ENCODE data around the gene KIF21A. TPM values are rescaled to one million over a fixed set of nuclear protein-coding genes. Genes with fewer than 3 reads are reported as not detected.

Gene KIF21A
- total RNA-seq, 2 experiments from 2014 or later: 13.0 to 13.1 TPM

DNA sequence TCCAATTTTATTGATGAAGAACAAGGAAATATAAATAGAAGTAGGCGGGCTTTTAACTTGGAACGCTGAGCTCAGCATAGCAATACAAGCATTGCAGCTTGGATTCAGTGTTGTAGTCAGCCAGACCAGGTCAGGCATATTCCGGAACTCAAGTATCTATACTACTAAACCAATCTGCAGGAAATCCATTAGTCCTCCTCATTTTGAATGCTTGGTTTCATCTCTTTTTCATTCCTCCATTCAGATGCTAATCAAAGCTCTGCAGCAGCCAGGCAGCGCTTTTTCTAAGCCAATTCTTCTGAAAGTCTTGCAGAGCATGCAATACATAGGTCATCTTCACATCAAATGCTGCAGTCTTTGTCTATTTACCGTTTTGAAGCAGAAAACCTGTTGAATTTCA, 49.0 kb downstream of the KIF21A start:
- DNase-seq: no peak
- no peak overlapping the region for H3K27ac Mint-ChIP-seq
- POLR2A ChIA-PET: no interaction called here
- CTCF ChIA-PET: interaction anchor here (1.3 kb wide), 1 partner anchor 244 kb away, joined by 4 read pairs; no protein-coding TSS in a partner anchor
- H3K4me3 Mint-ChIP-seq: no peak overlapping the region
- no peaks in the 10 kb centered on the region for H3K27me3 Mint-ChIP-seq
- no peaks in the 10 kb centered on the region for H3K9me3 Mint-ChIP-seq
- H3K36me3 Mint-ChIP-seq (ENCODE audit: low read depth): no peaks in the 10 kb centered on the region
- no peaks in the 10 kb centered on the region for H3K4me1 Mint-ChIP-seq

DNA sequence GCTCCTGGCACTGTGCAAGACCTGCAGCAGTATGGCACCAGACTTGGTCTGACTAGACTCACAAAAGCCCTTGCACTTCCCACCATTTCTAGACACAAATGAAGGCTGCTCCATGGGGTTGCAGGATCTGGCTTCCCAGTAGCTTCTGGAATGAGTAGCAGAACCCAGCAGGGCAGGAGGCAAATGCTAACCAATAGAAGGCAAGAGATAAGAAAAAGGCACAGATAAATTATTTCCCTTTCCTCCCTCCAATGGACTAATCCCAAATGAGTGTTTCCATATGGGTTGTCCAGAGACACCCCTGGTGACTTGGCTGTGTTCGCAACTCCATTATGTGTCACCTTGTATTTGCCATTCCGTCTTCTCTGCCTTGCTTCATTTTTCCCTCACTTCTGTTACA, 49.7 kb downstream of the KIF21A start:
- Mint-ChIP-seq H3K9me3 (no peaks in the 10 kb centered on the region), H3K36me3 (ENCODE audit: low read depth) (no peaks in the 10 kb centered on the region), H3K27ac (no peak overlapping the region), H3K4me1 (no peaks in the 10 kb centered on the region), H3K4me3 (no peak overlapping the region), H3K27me3 (no peaks in the 10 kb centered on the region)
- CTCF ChIA-PET: no interaction called here
- POLR2A ChIA-PET: no interaction called here
- DNase-seq: no peak

DNA sequence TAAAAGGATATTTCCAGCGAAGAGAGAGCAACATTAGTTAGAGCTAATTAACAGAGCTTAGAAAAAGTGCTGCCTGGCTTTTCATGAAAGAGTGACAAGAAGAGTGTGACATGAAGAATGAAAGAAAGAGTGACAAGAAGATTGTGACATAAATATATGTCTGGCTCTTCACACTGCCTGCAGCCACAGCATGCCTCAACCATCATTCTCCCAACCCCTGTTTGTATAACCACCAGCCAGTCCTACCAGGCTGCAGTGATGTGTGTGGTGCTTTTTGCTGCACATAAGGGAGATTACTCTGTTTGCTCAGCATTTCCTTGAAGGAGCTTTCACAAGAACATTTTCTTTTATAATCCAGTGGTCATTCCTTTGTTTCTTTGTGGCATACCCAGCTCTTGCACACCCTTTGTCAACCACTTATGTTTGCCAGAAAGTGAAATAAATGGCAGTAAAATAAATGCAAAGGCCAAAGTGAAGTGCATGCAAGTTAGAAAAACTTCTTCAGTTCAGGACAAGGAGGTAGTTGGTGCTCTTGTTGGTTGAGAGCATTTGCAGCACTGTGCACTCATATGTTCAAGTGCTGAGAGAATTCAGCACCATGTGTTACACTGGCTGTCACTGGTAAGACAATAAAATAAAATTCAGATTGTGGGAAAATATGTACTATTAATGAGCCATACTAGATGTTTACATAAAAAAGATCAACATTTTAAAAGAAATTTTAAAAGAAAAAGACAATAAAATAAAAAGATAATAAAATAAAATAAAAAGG, 50.6 kb downstream of the KIF21A start:
- POLR2A ChIA-PET: no interaction called here
- H3K36me3 Mint-ChIP-seq (ENCODE audit: low read depth): no peaks in the 10 kb centered on the region
- no peaks in the 10 kb centered on the region for H3K9me3 Mint-ChIP-seq
- no peaks in the 10 kb centered on the region for H3K4me1 Mint-ChIP-seq
- no peak overlapping the region for H3K4me3 Mint-ChIP-seq
- H3K27ac Mint-ChIP-seq: no peak overlapping the region
- CTCF ChIA-PET: interaction anchor here (1.6 kb wide), 1 partner anchor 11 kb away, joined by 5 read pairs; no protein-coding TSS in a partner anchor
- no peak for DNase-seq
- H3K27me3 Mint-ChIP-seq: no peaks in the 10 kb centered on the region

DNA sequence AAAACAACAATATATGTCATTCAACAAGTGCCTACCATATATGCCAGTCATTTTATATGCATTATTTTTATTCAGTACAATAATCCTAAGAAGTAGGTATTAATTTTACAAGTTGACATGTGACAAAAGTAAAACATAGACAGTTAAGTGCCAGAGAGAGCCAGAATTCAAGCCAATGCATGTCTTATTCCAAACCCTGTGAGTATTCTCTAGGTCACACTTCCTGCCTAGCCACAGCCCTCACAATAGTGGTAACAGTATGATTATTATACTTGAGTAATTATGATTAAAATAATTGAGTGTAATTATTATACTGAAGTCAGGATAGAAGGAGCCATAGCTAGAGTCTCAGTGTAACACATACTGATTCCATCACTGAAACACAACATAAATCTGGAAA, 52.2 kb downstream of the KIF21A start:
- ChIA-PET CTCF (interaction anchor here (1.6 kb wide), 1 partner anchor 9 kb away, joined by 5 read pairs; no protein-coding TSS in a partner anchor), POLR2A (no interaction called here)
- no peak for DNase-seq
- no peaks in the 10 kb centered on the region for H3K9me3 Mint-ChIP-seq
- no peaks in the 10 kb centered on the region for H3K36me3 Mint-ChIP-seq (ENCODE audit: low read depth)
- no peak overlapping the region for H3K4me3 Mint-ChIP-seq
- H3K27ac Mint-ChIP-seq: no peak overlapping the region
- no peaks in the 10 kb centered on the region for H3K27me3 Mint-ChIP-seq
- no peaks in the 10 kb centered on the region for H3K4me1 Mint-ChIP-seq

DNA sequence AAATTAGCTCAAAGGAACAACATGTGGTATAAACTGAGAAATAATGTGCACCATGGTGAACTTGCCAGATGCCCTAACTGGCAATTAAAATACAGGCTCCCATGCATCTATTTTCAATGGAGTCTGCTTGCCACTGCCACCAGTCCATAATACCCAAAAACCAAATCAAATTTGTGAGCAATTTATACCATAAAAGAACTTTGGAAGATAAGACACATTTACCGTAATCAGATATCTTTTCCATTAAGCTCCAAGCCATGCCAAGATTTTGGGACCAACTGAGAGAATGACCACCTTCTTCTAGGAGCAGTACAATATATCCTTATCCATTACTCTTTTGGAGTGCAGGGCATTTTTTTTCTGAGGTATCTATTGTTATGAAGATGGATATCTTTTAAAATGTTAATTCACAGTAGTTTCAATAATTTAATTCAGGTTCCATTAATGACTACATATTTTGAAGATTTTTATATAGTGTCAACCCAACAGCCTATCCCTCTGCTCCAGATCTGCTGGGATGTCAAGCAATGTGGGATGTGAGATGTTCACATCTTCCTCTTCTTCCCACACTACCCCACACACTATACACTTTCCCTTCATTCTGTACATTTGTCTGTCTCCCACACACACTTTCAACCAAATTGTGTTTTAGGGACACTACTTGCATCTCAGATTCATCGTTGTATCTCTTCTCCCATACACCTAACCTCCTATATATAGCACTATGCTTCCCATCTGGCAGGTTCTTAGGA, 53.3 kb downstream of the KIF21A start:
- ChIA-PET POLR2A (no interaction called here), CTCF (no interaction called here)
- Mint-ChIP-seq H3K36me3 (ENCODE audit: low read depth) (no peaks in the 10 kb centered on the region), H3K9me3 (no peaks in the 10 kb centered on the region), H3K4me3 (no peak overlapping the region), H3K27ac (no peak overlapping the region), H3K4me1 (no peaks in the 10 kb centered on the region), H3K27me3 (no peaks in the 10 kb centered on the region)
- no peak for DNase-seq

DNA sequence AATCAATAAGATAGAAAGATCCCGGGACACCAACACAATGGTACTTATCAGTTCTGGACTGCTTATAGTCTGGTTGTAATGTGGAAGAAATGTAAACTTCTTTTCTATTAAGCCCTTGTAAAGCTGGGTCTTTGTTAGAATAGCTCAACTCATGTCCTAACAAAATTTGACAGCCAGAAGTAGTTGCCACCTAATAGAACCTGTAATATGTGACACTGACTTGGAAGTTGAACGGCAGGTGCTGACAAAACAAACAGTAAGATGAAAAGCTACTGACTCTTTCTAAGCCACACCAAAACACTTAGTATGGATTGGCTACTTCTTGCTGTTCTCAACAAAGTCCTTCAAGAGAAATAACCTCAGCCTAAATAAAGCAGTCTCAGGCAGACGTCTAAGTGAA, 56.6 kb downstream of the KIF21A start:
- Mint-ChIP-seq H3K4me1 (no peaks in the 10 kb centered on the region), H3K4me3 (no peak overlapping the region), H3K36me3 (ENCODE audit: low read depth) (no peaks in the 10 kb centered on the region), H3K27ac (no peak overlapping the region), H3K27me3 (no peaks in the 10 kb centered on the region), H3K9me3 (no peaks in the 10 kb centered on the region)
- ChIA-PET POLR2A (no interaction called here), CTCF (no interaction called here)
- DNase-seq: no peak

DNA sequence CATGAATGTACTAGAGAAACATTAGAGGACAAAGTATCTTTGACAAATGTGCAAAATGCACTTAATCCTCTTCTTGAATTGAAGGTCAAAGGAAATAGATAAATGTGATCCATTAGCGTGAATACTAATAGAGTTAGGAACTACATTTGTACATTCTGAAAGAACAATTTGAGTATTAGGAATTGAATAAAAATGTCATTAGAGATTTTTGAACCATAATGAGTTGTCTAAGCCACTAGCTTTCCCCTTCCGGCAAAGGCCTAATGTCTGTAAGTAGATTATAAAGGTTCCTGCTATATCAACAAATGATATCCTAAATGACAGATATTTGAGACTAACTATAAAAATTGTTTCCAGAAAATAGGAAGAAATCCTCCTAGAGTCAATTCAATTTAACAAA, 59.8 kb downstream of the KIF21A start:
- H3K27me3 Mint-ChIP-seq: no peaks in the 10 kb centered on the region
- CTCF ChIA-PET: interaction anchor here (1.2 kb wide), 1 partner anchor 18 kb away, joined by 3 read pairs; no protein-coding TSS in a partner anchor
- no peaks in the 10 kb centered on the region for H3K36me3 Mint-ChIP-seq (ENCODE audit: low read depth)
- DNase-seq: no peak
- H3K4me3 Mint-ChIP-seq: no peak overlapping the region
- no peak overlapping the region for H3K27ac Mint-ChIP-seq
- H3K9me3 Mint-ChIP-seq: no peaks in the 10 kb centered on the region
- POLR2A ChIA-PET: no interaction called here
- H3K4me1 Mint-ChIP-seq: no peaks in the 10 kb centered on the region

DNA sequence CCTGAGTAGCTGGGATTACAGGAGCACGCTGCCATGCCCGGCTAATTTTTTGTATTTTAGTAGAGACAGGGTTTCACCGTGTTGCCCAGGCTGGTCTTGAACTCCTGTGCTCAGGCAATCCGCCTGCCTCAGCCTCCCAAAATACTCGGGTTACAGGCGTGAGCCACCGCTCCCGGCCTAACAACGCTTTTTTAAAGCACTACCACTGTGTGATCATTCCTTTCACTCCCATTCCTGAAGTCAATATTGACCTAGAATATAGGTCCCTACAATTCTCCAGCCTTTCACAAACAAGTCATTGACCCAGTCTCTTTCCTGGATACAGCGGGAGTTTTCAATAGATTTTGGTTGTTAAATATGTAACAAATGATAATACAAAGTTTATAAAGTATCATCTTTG, 62.8 kb downstream of the KIF21A start:
- H3K27ac Mint-ChIP-seq: no peak overlapping the region
- H3K4me1 Mint-ChIP-seq: no peaks in the 10 kb centered on the region
- H3K9me3 Mint-ChIP-seq: no peaks in the 10 kb centered on the region
- H3K4me3 Mint-ChIP-seq: no peak overlapping the region
- DNase-seq: no peak
- ChIA-PET POLR2A (no interaction called here), CTCF (no interaction called here)
- H3K36me3 Mint-ChIP-seq (ENCODE audit: low read depth): no peaks in the 10 kb centered on the region
- no peaks in the 10 kb centered on the region for H3K27me3 Mint-ChIP-seq

DNA sequence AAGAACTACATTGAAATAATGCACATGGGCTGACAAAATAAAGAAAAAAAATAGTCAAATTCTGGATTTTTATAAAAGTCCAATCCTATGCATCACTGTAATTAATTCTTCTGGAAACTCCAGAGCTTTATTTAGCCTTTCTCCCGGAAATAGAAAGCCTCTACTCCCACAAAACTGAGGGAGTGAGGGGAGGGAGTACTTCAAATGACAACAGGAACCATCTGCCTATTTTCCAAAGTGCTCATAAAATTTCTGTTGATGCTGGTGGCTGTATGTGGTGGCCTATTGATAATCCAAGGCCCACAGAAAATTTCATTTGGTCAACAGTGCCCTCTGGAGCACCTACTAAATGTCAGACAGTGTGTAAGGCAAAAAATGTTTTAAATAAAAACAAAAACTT, 64.6 kb downstream of the KIF21A start:
- Mint-ChIP-seq H3K27me3 (no peaks in the 10 kb centered on the region), H3K4me1 (peaks cover under 1% of the 10 kb centered on the region), H3K9me3 (no peaks in the 10 kb centered on the region), H3K27ac (no peak overlapping the region), H3K36me3 (ENCODE audit: low read depth) (no peaks in the 10 kb centered on the region), H3K4me3 (no peak overlapping the region)
- ChIA-PET CTCF (interaction anchor here (0.6 kb wide), 1 partner anchor 69 kb away, joined by 3 read pairs; no protein-coding TSS in a partner anchor), POLR2A (no interaction called here)
- DNase-seq: no peak

DNA sequence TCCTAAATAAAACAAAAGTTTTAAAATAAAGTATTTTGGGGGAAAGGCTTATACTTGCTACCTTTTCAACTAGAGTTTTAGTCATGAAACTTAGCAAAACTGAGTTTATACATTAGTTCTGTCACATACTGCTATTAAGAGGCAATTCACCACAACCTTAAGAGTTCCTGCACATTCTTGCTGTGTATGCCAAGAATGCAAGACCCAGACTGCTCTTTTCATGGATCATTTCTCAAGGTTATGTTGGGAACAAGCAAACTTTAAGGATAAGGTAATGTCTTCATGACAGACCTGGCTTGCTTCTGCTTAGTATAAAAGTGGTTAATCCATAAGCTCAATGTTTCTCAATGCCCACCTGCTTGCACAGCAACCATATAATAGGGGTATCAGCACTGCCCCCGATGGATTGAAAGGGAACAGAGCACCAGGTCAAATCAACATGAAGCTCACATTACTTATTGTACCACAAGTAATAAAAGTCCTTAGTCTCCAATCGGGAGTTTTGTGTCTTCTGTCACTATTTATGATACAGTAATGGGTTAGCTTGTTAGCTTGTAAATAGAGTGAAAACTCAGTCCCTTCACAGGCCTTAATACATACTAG, 67.6 kb downstream of the KIF21A start:
- H3K36me3 Mint-ChIP-seq (ENCODE audit: low read depth): peaks cover 3% of the 10 kb centered on the region
- no peak overlapping the region for H3K27ac Mint-ChIP-seq
- no peak for DNase-seq
- no peak overlapping the region for H3K4me3 Mint-ChIP-seq
- H3K9me3 Mint-ChIP-seq: peaks cover 7% of the 10 kb centered on the region
- ChIA-PET POLR2A (no interaction called here), CTCF (interaction anchor here (0.9 kb wide), 1 partner anchor 25 kb away, joined by 4 read pairs; no protein-coding TSS in a partner anchor)
- peaks cover 8% of the 10 kb centered on the region for H3K4me1 Mint-ChIP-seq
- H3K27me3 Mint-ChIP-seq: no peaks in the 10 kb centered on the region

DNA sequence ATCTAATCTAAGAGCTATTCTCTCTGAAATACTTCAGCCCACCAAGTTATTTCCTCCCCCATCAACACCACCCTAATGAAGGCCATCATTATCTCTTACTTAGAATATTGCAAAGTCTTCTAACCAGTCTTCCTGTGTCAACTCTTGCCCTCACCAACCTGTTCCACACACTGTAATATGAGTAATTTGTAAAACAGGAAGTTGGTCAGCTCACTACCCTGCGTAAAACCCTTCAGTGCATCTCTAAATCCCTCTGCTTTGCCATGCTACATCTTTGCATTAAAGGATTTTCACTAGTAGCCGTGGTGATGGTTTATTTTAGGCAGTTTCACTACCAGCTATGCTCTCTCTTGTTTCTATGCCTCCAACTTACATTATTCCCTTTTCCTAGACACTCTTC, 70.0 kb downstream of the KIF21A start:
- no peak overlapping the region for H3K4me3 Mint-ChIP-seq
- peaks cover 7% of the 10 kb centered on the region for H3K9me3 Mint-ChIP-seq
- H3K27ac Mint-ChIP-seq: peak overlapping the region; percentile 25
- H3K4me1 Mint-ChIP-seq: peaks cover 12% of the 10 kb centered on the region
- no peaks in the 10 kb centered on the region for H3K27me3 Mint-ChIP-seq
- peak; percentile 15 for DNase-seq
- H3K36me3 Mint-ChIP-seq (ENCODE audit: low read depth): peaks cover 11% of the 10 kb centered on the region
- ChIA-PET POLR2A (no interaction called here), CTCF (interaction anchor here (1.5 kb wide), 1 partner anchor 11 kb away, joined by 5 read pairs; no protein-coding TSS in a partner anchor)

DNA sequence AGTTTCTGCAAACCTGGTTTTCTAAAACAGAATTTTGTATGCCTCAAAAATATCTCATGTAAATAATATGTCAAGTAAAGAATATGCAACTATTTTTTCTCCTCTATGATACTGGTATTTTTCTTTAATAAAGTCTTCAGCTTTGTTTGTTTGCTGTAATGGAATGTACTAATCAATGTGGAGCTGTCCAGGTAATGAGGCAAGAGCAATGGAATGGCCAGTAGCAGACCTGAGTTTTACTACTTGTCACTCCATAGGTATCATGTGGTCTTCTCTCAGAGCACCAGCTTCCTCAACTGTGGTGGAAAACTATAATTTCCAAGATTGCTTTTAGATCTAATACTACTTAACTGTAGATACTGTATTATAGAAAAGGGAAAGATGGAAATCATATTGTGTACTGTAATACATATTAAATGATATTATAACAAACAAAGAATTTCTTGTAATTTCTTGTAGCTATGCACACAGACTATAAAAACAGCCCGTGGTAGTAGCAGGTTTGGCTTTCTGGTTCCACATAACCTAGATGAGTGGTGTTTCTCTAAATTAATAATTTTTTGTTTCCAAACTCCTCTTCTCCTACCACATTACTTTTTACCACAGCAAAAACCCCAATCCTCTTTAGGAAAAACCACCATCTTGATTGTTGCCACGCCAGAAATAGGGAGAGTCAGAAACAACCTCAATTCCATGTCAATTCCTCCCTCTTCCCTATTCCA, 70.6 kb downstream of the KIF21A start:
- DNase-seq: no peak
- ChIA-PET POLR2A (no interaction called here), CTCF (interaction anchor here (1.5 kb wide), 1 partner anchor 10 kb away, joined by 5 read pairs; no protein-coding TSS in a partner anchor)
- Mint-ChIP-seq H3K36me3 (ENCODE audit: low read depth) (peaks cover 11% of the 10 kb centered on the region), H3K27me3 (no peaks in the 10 kb centered on the region), H3K27ac (peak overlapping the region; percentile 25), H3K4me1 (peaks cover 12% of the 10 kb centered on the region), H3K9me3 (peaks cover 7% of the 10 kb centered on the region), H3K4me3 (no peak overlapping the region)

DNA sequence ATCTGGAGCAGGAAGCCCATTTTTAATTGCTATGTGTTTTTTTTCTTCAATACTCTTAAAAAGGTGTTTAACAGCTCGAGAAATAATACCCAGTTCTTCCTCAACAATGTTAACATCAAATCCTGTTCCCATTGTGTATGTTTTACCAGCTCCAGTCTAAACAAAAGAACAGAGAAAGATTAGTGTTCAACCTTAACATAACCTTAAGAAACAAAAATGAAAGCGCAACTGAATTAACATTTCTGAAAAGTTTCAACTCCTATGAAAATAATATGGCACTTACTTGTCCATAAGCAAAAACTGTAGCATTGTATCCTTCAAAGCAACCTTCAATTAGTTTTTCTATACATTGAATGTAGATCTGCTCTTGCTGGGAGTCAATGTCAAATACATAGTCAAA, 73.2 kb downstream of the KIF21A start:
- H3K4me1 Mint-ChIP-seq: peaks cover 12% of the 10 kb centered on the region
- H3K27ac Mint-ChIP-seq: no peak overlapping the region
- H3K4me3 Mint-ChIP-seq: no peak overlapping the region
- peaks cover 15% of the 10 kb centered on the region for H3K36me3 Mint-ChIP-seq (ENCODE audit: low read depth)
- ChIA-PET CTCF (no interaction called here), POLR2A (no interaction called here)
- peaks cover 7% of the 10 kb centered on the region for H3K9me3 Mint-ChIP-seq
- H3K27me3 Mint-ChIP-seq: no peaks in the 10 kb centered on the region
- DNase-seq: no peak

All from activated CD4-positive, alpha-beta T cell treated with anti-CD3 and anti-CD28 coated beads, Interleukin-2, amount 10 ng/mL, durations not matched to agents 7 days and 5 days (primary cell).